HepG2 (cell line): ENCODE results near the gene PRR20G. TPM values are rescaled to one million over a fixed set of nuclear protein-coding genes. Genes with fewer than 3 reads are reported as not detected.

Experiments
- ATAC-seq: fragments of 200-7000 bp; cut with Tn5 transposase; 3 replicates; pipeline ENCODE4 v1.9.1; 2020; ENCODE audit warnings: mild to moderate bottlenecking, moderate library complexity
- BruUV-seq: library from RNA; stranded (reverse); fragments of 400-500 nt; replicated peaks from 2 replicates; lab custom pipeline; 2021; lab: Mats Ljungman, UMichigan
- CTCF ChIA-PET: fragments of 300-600 bp; formaldehyde crosslinking; extraction: SDS; loops from one replicate; lab custom pipeline; 2021; ENCODE audit warnings: low total read pairs, inconsistent platforms, low intra/inter-chr PET ratio; lab: Yijun Ruan, JAX
- POLR2A ChIA-PET: fragments of 350-600 bp; sonication (Branson Sonifier 250); formaldehyde crosslinking; loops from one replicate; lab custom pipeline; 2020; ENCODE audit warnings: antibody characterized with exemption, inconsistent platforms; lab: Yijun Ruan, JAX
- DNase-seq: peaks from one replicate; pipeline ENCODE4 v3.0.0-alpha.2; 2015; ENCODE audit warnings: low spot score
- FAIRE-seq: peaks from 3 replicates; lab custom pipeline; 2011; peaks lifted over from hg19 to GRCh38; lab: Jason Lieb, UNC
- H2AFZ ChIP-seq: one replicate; pipeline ENCODE4 v1.6.1; 2011; ENCODE audit warnings: low read length, inconsistent platforms
- H3K27ac ChIP-seq: fragments of 300-600 bp; 3 replicates; pipeline ENCODE4 v1.8.0; 2011; ENCODE audit warnings: mixed run types, mild to moderate bottlenecking, mixed read lengths, low read length, inconsistent platforms; ENCODE audit not compliant: insufficient read depth; ENCODE audit errors: extremely low read length
- H3K27me3 ChIP-seq, 2 experiments: fragments of 200-600 bp in 1 of 2; 2 replicates in 1 of 2; 3 replicates in 1 of 2; pipeline versions ENCODE4 v1.6.0 to v1.8.0; 2011; ENCODE audit warnings: low read length in 2 of 2, mild to moderate bottlenecking in 2 of 2, moderate library complexity in 2 of 2, inconsistent platforms in 1 of 2; ENCODE audit not compliant: insufficient read depth in 2 of 2, control insufficient read depth in 1 of 2
- H3K36me3 ChIP-seq, 2 experiments: fragments of 200-600 bp in 1 of 2; replicated peaks in 1 of 2; 2 replicates in 1 of 2; 3 replicates in 1 of 2; pipeline versions ENCODE4 v1.5.1 to v1.8.0; 2011; ENCODE audit warnings: low read length in 2 of 2, inconsistent platforms in 1 of 2; ENCODE audit not compliant: insufficient read depth in 2 of 2, control insufficient read depth in 1 of 2
- H3K4me1 ChIP-seq: 2 replicates; pipeline ENCODE4 v1.5.1; 2012; ENCODE audit warnings: low read length, inconsistent platforms; ENCODE audit not compliant: insufficient read depth
- H3K4me2 ChIP-seq: 2 replicates; pipeline ENCODE4 v1.6.0; 2011; ENCODE audit warnings: low read depth, low read length, inconsistent platforms
- H3K4me3 ChIP-seq, 3 experiments: fragments of 200-600 bp in 1 of 3; sonication (generic), shearing (Covaris generic) in 1 of 3; replicated peaks in 1 of 3; 2 replicates each; pipeline ENCODE4 v1.5.1; 2011 to 2016; ENCODE audit warnings: low read length in 3 of 3, inconsistent platforms in 2 of 3, low read depth in 2 of 3, mild to moderate bottlenecking in 2 of 3, control low read depth in 1 of 3, mixed read lengths in 1 of 3; ENCODE audit not compliant: insufficient read depth in 1 of 3
- H3K79me2 ChIP-seq: one replicate; pipeline ENCODE4 v1.6.1; 2011; ENCODE audit warnings: low read length, inconsistent platforms; ENCODE audit not compliant: insufficient read depth
- H3K9ac ChIP-seq: 2 replicates; pipeline ENCODE4 v1.6.0; 2011; ENCODE audit warnings: mild to moderate bottlenecking, low read depth, low read length, inconsistent platforms; ENCODE audit not compliant: insufficient read depth
- H3K9me3 ChIP-seq: 2 replicates; pipeline ENCODE4 v1.5.1; 2012; ENCODE audit warnings: mild to moderate bottlenecking, low read length
- H4K20me1 ChIP-seq: 2 replicates; pipeline ENCODE4 v1.6.0; 2011; ENCODE audit warnings: inconsistent platforms, mild to moderate bottlenecking, low read length, moderate library complexity; ENCODE audit not compliant: insufficient read depth
- AHR ChIP-seq: IDR thresholded peaks from 2 replicates; pipeline ENCODE4 v1.6.1; 2018; ENCODE audit warnings: missing genetic modification reagents, missing compliant biosample characterization
- CHCHD3 ChIP-seq: sonication (generic); formaldehyde crosslinking; IDR thresholded peaks from 2 replicates; pipeline ENCODE4 v1.8.0; 2022; ENCODE audit warnings: mild to moderate bottlenecking, missing genetic modification reagents, moderate library complexity
- JDP2 ChIP-seq: sonication (generic); formaldehyde crosslinking; IDR thresholded peaks from 2 replicates; pipeline ENCODE4 v1.8.1; 2022; ENCODE audit warnings: missing genetic modification reagents, borderline replicate concordance
- KDM3A ChIP-seq: IDR thresholded peaks from 2 replicates; pipeline ENCODE4 v1.6.1; 2018; ENCODE audit warnings: low read depth, missing compliant biosample characterization
- MATR3 ChIP-seq: sonication (generic); formaldehyde crosslinking; IDR thresholded peaks from 2 replicates; pipeline ENCODE4 v1.4.0; 2020; ENCODE audit warnings: missing genetic modification reagents
- NFATC3 ChIP-seq: sonication (generic); formaldehyde crosslinking; IDR thresholded peaks from 2 replicates; pipeline ENCODE4 v1.5.1; 2020; ENCODE audit warnings: mild to moderate bottlenecking, missing genetic modification reagents
- PHF8 ChIP-seq: sonication (generic); formaldehyde crosslinking; IDR thresholded peaks from 2 replicates; pipeline ENCODE4 v1.5.0; 2020; ENCODE audit warnings: missing genetic modification reagents
- SSRP1 ChIP-seq: IDR thresholded peaks from 2 replicates; pipeline ENCODE4 v1.6.1; 2016; ENCODE audit warnings: control low read depth
- ZFP62 ChIP-seq: sonication (generic); formaldehyde crosslinking; IDR thresholded peaks from 2 replicates; pipeline ENCODE4 v1.4.0; 2020; ENCODE audit warnings: missing genetic modification reagents
- ZNF232 ChIP-seq: sonication (generic); formaldehyde crosslinking; IDR thresholded peaks from 2 replicates; pipeline ENCODE4 v1.4.0; 2020; ENCODE audit warnings: missing genetic modification reagents, borderline replicate concordance
- ZNF30 ChIP-seq: sonication (generic); formaldehyde crosslinking; IDR thresholded peaks from 2 replicates; pipeline ENCODE4 v1.5.0; 2020; ENCODE audit warnings: mild to moderate bottlenecking, missing genetic modification reagents
- ZNF432 ChIP-seq: sonication (generic); formaldehyde crosslinking; IDR thresholded peaks from 2 replicates; pipeline ENCODE4 v1.5.0; 2020; ENCODE audit warnings: missing genetic modification reagents, mild to moderate bottlenecking, borderline replicate concordance
- ZNF460 ChIP-seq: sonication (generic); formaldehyde crosslinking; IDR thresholded peaks from 2 replicates; pipeline ENCODE4 v1.5.1; 2020; ENCODE audit warnings: missing genetic modification reagents, mild to moderate bottlenecking, borderline replicate concordance
- ZNF530 ChIP-seq: sonication (generic); formaldehyde crosslinking; IDR thresholded peaks from 2 replicates; pipeline ENCODE4 v1.5.0; 2020; ENCODE audit warnings: low read depth, mild to moderate bottlenecking, missing genetic modification reagents
- ZNF746 ChIP-seq: sonication (generic); formaldehyde crosslinking; IDR thresholded peaks from 2 replicates; pipeline ENCODE4 v1.8.0; 2022; ENCODE audit warnings: mild to moderate bottlenecking, missing genetic modification reagents
- WGBS: methylation state at CpG from one replicate; pipeline ENCODE4 v1.1.6; 2017; ENCODE audit warnings: low lambda C conversion rate; 5-methylcytosine and 5-hydroxymethylcytosine counted together
- in situ Hi-C: cut with HindIII; loops from 2 replicates; pipeline ENCODE4 v1.10.0; 2017; ENCODE audit warnings: low pct_unique_long_range_greater_than_20kb; ENCODE audit not compliant: extremely low pct_ligation_motif_present
- intact Hi-C: fragments of 100-400 bp; cut with micrococcal nuclease; formaldehyde crosslinking; loops from one replicate; pipeline ENCODE4 v1.10.0; 2022; ENCODE audit not compliant: unreplicated experiment
- polyA plus RNA-seq, 8 experiments: library from polyadenylated mRNA; depleted of rRNA in 3 of 8; stranded (reverse) in 7 of 8; unstranded in 1 of 8; fragments of >200 nt; fragmentation: Illumina TruSeq in 4 of 8; extraction: Trizol in 4 of 8; gene quantifications; 2 replicates each; pipeline versions ENCODE4 v1.2.1 to v1.2.3, GENCODE V29; 2011 to 2016; ENCODE audit warnings: low read depth in 4 of 8, missing spikeins in 1 of 8, mixed read lengths in 1 of 8; ENCODE audit not compliant: insufficient read depth in 1 of 8
- total RNA-seq, 5 experiments: library from RNA; depleted of rRNA; stranded (reverse); fragments of >200 nt; fragmentation: Illumina TruSeq; extraction: Trizol; gene quantifications; 2 replicates each; pipeline ENCODE4 v1.2.3, GENCODE V29; 2016; ENCODE audit warnings: low read depth in 1 of 5
- TF ChIP-seq, protein P1 (sequence below): conservative IDR thresholded peaks from 2 replicates; pipeline ENCODE4 v1.6.1; 2018; ENCODE audit warnings: missing genetic modification reagents

The PRR20G gene
- total and polyA plus RNA-seq, 2 of the 13 experiments (the other 11 are each of a cell fraction or from before 2014, with no cell fraction given): not detected

DNA sequence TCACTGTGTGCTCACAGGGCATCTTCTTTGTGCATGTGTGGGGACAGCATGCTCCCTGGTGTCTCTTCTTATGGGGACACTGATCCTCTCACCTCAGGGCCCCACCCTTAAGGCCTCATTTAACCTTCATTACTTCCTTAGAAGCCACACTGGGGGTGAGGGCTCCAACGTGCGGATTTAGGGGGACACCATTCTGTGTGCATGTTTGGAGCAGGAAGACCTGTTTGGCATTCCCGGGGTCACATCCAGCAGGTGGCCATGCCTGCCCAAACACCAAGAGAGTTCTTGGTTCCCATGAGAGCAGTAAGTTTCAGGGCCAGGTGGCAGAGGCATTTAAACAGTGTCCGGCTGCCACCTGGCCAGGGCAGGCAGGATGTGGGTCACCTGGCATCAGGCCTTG is 24.8 kb downstream of the PRR20G start (continued):
- no peak for TF ChIP-seq ZNF530 (CRISPR knock-in tag)
- TF ChIP-seq, protein P1, sequence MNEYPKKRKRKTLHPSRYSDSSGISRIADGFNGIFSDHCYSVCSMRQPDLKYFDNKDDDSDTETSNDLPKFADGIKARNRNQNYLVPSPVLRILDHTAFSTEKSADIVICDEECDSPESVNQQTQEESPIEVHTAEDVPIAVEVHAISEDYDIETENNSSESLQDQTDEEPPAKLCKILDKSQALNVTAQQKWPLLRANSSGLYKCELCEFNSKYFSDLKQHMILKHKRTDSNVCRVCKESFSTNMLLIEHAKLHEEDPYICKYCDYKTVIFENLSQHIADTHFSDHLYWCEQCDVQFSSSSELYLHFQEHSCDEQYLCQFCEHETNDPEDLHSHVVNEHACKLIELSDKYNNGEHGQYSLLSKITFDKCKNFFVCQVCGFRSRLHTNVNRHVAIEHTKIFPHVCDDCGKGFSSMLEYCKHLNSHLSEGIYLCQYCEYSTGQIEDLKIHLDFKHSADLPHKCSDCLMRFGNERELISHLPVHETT (CRISPR knock-in tag): no peak

DNA sequence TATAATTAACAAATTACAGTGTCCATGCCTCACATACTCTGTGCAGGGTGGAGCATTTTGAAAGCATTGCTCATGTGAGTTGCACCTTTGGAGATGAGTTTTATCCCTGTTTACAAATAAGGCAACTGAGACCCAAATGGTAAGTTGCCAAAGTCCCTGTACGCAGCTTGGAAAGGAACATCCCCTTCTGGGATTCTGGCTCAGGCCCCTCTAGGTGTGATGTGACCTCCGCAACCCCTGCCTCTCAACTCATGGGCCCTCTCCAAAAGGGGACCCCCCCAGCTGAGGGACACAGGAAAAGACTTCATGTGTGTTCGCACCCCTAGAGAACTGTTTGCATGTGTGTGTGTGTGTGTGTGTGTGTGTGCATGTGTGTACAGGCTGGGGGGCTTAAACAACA is 25.3 kb downstream of the PRR20G start:
- Histone ChIP-seq H3K4me1 (no peaks in the 10 kb centered on the region), H3K27ac (no peak overlapping the region), H3K9me3 (no peaks in the 10 kb centered on the region), H3K9ac (no peak overlapping the region), H3K4me2 (no peak overlapping the region), H3K36me3 (no peaks in the 10 kb centered on the region), H3K4me3 (no peak overlapping the region), H2AFZ (no peak overlapping the region), H3K79me2 (no peaks in the 10 kb centered on the region), H3K27me3 (peaks cover 2 to 24% of the 10 kb centered on the region in 2 experiments; a peak in 2 of 5 replicates), H4K20me1 (no peaks in the 10 kb centered on the region)
- TF ChIP-seq ZNF432 (CRISPR knock-in tag) (no peak), AHR (no peak), ZNF30 (no peak), NFATC3 (CRISPR knock-in tag) (no peak), ZNF460 (no peak), MATR3 (CRISPR knock-in tag) (no peak), ZNF746 (CRISPR knock-in tag) (no peak), ZFP62 (CRISPR knock-in tag) (no peak), KDM3A (CRISPR knock-in tag) (no peak), ZNF232 (CRISPR knock-in tag) (no peak), PHF8 (CRISPR knock-in tag) (no peak), CHCHD3 (CRISPR knock-in tag) (no peak), SSRP1 (CRISPR knock-in tag) (no peak), JDP2 (CRISPR knock-in tag) (no peak)
- in situ Hi-C loops (no loop called here), intact Hi-C loops (no loop called here)
- WGBS: 64% methylated on average over 3 of the region's 3 CpGs
- ChIA-PET POLR2A (no interaction called here), CTCF (no interaction called here)
- FAIRE-seq (no peak), ATAC-seq (no peak), DNase-seq (no peak)
- BruUV-seq: no TSS peak
